ENCODE data around the gene IZUMO1R. TPM values are rescaled to one million over a fixed set of nuclear protein-coding genes. Genes with fewer than 3 reads are reported as not detected.

IZUMO1R gene
- total RNA-seq, 1 experiment from 2014 or later: not detected

DNA sequence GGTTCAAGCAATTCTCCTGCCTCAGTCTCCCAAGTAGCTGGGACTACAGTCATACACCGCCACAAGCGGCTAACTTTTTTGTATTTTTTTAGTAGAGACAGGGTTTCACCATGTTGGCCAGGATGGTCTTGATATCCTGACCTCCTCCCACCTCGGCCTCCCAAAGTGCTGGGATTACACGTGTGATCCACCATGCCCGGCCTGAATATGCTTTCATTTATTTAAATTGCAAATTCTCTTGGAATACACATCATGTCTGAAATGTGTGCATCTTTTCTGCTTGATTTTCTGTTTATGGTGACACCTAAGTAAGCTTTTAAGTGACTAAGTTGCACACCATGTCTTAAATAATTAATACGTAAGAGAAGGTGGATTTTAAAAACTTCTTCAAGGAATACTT is 31.7 kb downstream of the IZUMO1R start:
- Histone ChIP-seq H3K4me1 (ENCODE audit: insufficient read depth, low read length) (no peaks in the 10 kb centered on the region), H2AK5ac (ENCODE audit: insufficient read length, low read length) (no peak overlapping the region), H2BK120ac (ENCODE audit: low read depth, low read length, poor library complexity, severe bottlenecking) (no peak overlapping the region), H2AFZ (ENCODE audit: low read length) (no peak overlapping the region), H4K20me1 (ENCODE audit: control insufficient read depth, insufficient read depth, insufficient read length) (no peaks in the 10 kb centered on the region), H4K91ac (ENCODE audit: insufficient read length, low read depth, low read length) (no peak overlapping the region), H2BK20ac (ENCODE audit: low read depth, low read length, poor library complexity, severe bottlenecking) (no peak overlapping the region), H2BK5ac (ENCODE audit: insufficient read length, low read length) (no peak overlapping the region), H3K4ac (ENCODE audit: low read depth, low read length) (no peak overlapping the region), H4K5ac (ENCODE audit: insufficient read length, low read depth, low read length) (no peak overlapping the region), H3K79me2 (ENCODE audit: insufficient read depth, low read length) (no peaks in the 10 kb centered on the region), H3K23me2 (ENCODE audit: insufficient read length, low read depth, low read length, poor library complexity, severe bottlenecking) (no peaks in the 10 kb centered on the region), H3K23ac (ENCODE audit: insufficient read length, low read depth, low read length) (no peak overlapping the region), H3T11ph (ENCODE audit: low read length) (no peak overlapping the region), H4K8ac (replicated peaks; ENCODE audit: insufficient read length, low read depth, low read length) (no peak overlapping the region), H2BK15ac (ENCODE audit: low read depth, low read length) (no peak overlapping the region), H3K14ac (ENCODE audit: insufficient read depth, low read length) (no peak overlapping the region), H2BK12ac (ENCODE audit: insufficient read length, low read depth, low read length) (no peak overlapping the region), H3K79me1 (ENCODE audit: insufficient read depth, low read depth, low read length, poor library complexity, severe bottlenecking) (no peaks in the 10 kb centered on the region), H3K27ac (ENCODE audit: insufficient read length, low read depth, low read length) (no peak overlapping the region), H3K9me3 (ENCODE audit: control insufficient read depth, low read depth, low read length) (no peaks in the 10 kb centered on the region), H3K4me2 (ENCODE audit: insufficient read depth, insufficient read length, low read length) (no peak overlapping the region), H3K56ac (ENCODE audit: insufficient read length, low read depth, low read length) (no peak overlapping the region), H3K9ac (ENCODE audit: extremely low read depth, insufficient read length, low read length) (no peak overlapping the region), H3K18ac (ENCODE audit: insufficient read length, low read depth, low read length) (no peak overlapping the region), H3K27me3 (ENCODE audit: insufficient read depth, low read length) (no peaks in the 10 kb centered on the region)
- H3K4me1 Mint-ChIP-seq: peaks cover 0 to 5% of the 10 kb centered on the region in 2 experiments; a peak in 1 of 4 replicates
- no peak for DNase-seq
- H3K36me3 Mint-ChIP-seq (ENCODE audit: insufficient read depth in 1 of 3, low read depth in 3 of 3): peaks cover 0 to 5% (median 0%) of the 10 kb centered on the region in 3 experiments; a peak in 1 of 7 replicates
- H3K4me3 Mint-ChIP-seq: no peak overlapping the region
- H3K27me3 Mint-ChIP-seq (ENCODE audit: low read depth): no peaks in the 10 kb centered on the region
- no CpG with 5 or more reads among the region's 6 CpGs for WGBS (ENCODE audit: extremely low coverage, insufficient read length, low lambda C conversion rate)
- TF ChIP-seq, protein P1, sequence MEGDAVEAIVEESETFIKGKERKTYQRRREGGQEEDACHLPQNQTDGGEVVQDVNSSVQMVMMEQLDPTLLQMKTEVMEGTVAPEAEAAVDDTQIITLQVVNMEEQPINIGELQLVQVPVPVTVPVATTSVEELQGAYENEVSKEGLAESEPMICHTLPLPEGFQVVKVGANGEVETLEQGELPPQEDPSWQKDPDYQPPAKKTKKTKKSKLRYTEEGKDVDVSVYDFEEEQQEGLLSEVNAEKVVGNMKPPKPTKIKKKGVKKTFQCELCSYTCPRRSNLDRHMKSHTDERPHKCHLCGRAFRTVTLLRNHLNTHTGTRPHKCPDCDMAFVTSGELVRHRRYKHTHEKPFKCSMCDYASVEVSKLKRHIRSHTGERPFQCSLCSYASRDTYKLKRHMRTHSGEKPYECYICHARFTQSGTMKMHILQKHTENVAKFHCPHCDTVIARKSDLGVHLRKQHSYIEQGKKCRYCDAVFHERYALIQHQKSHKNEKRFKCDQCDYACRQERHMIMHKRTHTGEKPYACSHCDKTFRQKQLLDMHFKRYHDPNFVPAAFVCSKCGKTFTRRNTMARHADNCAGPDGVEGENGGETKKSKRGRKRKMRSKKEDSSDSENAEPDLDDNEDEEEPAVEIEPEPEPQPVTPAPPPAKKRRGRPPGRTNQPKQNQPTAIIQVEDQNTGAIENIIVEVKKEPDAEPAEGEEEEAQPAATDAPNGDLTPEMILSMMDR (conservative IDR thresholded peaks at IDR 0.05): no peak
- no peaks in the 10 kb centered on the region; a peak in 2 of 5 replicates for H3K9me3 Mint-ChIP-seq
- H3K27ac Mint-ChIP-seq: no peak overlapping the region

Data from H9 (cell line).